Midbrain (tissue), 1 donor: ENCODE measurements around the gene PAPSS2.
"Not testable (repeated sequence)": the region's sequence is repeated elsewhere in the genome, so short reads cannot be mapped to it uniquely, and the experiment has no call there.

ENCODE experiments used
- DNase-seq: peaks from one replicate; lab custom pipeline; 2025; lab: John Stamatoyannopoulos, UW

PAPSS2 gene

GRCh38 chr10:87642988-87643387, 16.7 kb upstream of the PAPSS2 start:
- no peak for DNase-seq

GRCh38 chr10:87643920-87644319, 15.8 kb upstream of the PAPSS2 start:
- no peak for DNase-seq

- DNase-seq, result not testable (repeated sequence)
These were observed 15.2 kb upstream of the PAPSS2 start for GRCh38 chr10:87644500-87644899.

GRCh38 chr10:87646192-87646909, 13.3 kb upstream of the PAPSS2 start:
- no peak for DNase-seq

- DNase-seq, result no peak
These were observed 12.7 kb upstream of the PAPSS2 start for GRCh38 chr10:87646935-87647334.

- no peak for DNase-seq
These were observed 8.7 kb upstream of the PAPSS2 start for GRCh38 chr10:87650838-87651589.

- DNase-seq, result no peak
These were observed 7.9 kb upstream of the PAPSS2 start for GRCh38 chr10:87651801-87652200.

GRCh38 chr10:87652261-87652660, 7.4 kb upstream of the PAPSS2 start:
- no peak for DNase-seq

GRCh38 chr10:87654212-87654611, 5.5 kb upstream of the PAPSS2 start:
- DNase-seq, result no peak

GRCh38 chr10:87656431-87657072, 3.1 kb upstream of the PAPSS2 start:
- no peak for DNase-seq

- DNase-seq, result no peak
These were observed 2.3 kb upstream of the PAPSS2 start for GRCh38 chr10:87657371-87657770.

- no peak for DNase-seq
These were observed 1.3 kb upstream of the PAPSS2 start for GRCh38 chr10:87658321-87658795.

GRCh38 chr10:87658858-87659555, 671 bp upstream of the PAPSS2 start:
- no peak for DNase-seq

GRCh38 chr10:87660484-87661133, 931 bp downstream of the PAPSS2 start:
- DNase-seq, result no peak

- DNase-seq, result no peak
These were observed 2.4 kb downstream of the PAPSS2 start for GRCh38 chr10:87661861-87662785.

GRCh38 chr10:87664276-87664701, 4.6 kb downstream of the PAPSS2 start:
- DNase-seq, result no peak

GRCh38 chr10:87667493-87667892, 7.8 kb downstream of the PAPSS2 start:
- DNase-seq, result no peak

- DNase-seq, result no peak
These were observed 8.8 kb downstream of the PAPSS2 start for GRCh38 chr10:87668324-87669074.

GRCh38 chr10:87669752-87670151, 10.1 kb downstream of the PAPSS2 start:
- DNase-seq, result no peak

- no peak for DNase-seq
These were observed 10.9 kb downstream of the PAPSS2 start for GRCh38 chr10:87670586-87670985.
